HepG2 (cell line): Measurements from ENCODE around the gene SLC16A2. TPM values are rescaled to one million over a fixed set of nuclear protein-coding genes. Genes with fewer than 3 reads are reported as not detected.
A peak's percentile ranks its signal among the peaks of the same experiment; 100 is the strongest.

Experiments used
- ATAC-seq: fragments of 200-7000 bp; cut with Tn5 transposase; 3 replicates; pipeline ENCODE4 v1.9.1; 2020; ENCODE audit warnings: mild to moderate bottlenecking, moderate library complexity
- Bru-seq: library from RNA; stranded (reverse); fragments of 400-500 nt; gene quantifications from one replicate; lab custom pipeline; 2021; lab: Mats Ljungman, UMichigan
- BruChase-seq, 2 experiments: library from RNA; stranded (reverse); fragments of 400-500 nt; gene quantifications; one replicate each; lab custom pipeline; 2021; lab: Mats Ljungman, UMichigan
- BruUV-seq: library from RNA; stranded (reverse); fragments of 400-500 nt; replicated peaks from 2 replicates; lab custom pipeline; 2021; lab: Mats Ljungman, UMichigan
- CTCF ChIA-PET: fragments of 300-600 bp; formaldehyde crosslinking; extraction: SDS; loops from one replicate; lab custom pipeline; 2021; ENCODE audit warnings: low total read pairs, inconsistent platforms, low intra/inter-chr PET ratio; lab: Yijun Ruan, JAX
- POLR2A ChIA-PET: fragments of 350-600 bp; sonication (Branson Sonifier 250); formaldehyde crosslinking; loops from one replicate; lab custom pipeline; 2020; ENCODE audit warnings: antibody characterized with exemption, inconsistent platforms; lab: Yijun Ruan, JAX
- DNase-seq: peaks from one replicate; pipeline ENCODE4 v3.0.0-alpha.2; 2015; ENCODE audit warnings: low spot score
- FAIRE-seq: peaks from 3 replicates; lab custom pipeline; 2011; peaks lifted over from hg19 to GRCh38; lab: Jason Lieb, UNC
- H2AFZ ChIP-seq: one replicate; pipeline ENCODE4 v1.6.1; 2011; ENCODE audit warnings: low read length, inconsistent platforms
- H3K27ac ChIP-seq: fragments of 300-600 bp; 3 replicates; pipeline ENCODE4 v1.8.0; 2011; ENCODE audit warnings: mixed run types, mild to moderate bottlenecking, mixed read lengths, low read length, inconsistent platforms; ENCODE audit not compliant: insufficient read depth; ENCODE audit errors: extremely low read length
- H3K27me3 ChIP-seq, 2 experiments: fragments of 200-600 bp in 1 of 2; 2 replicates in 1 of 2; 3 replicates in 1 of 2; pipeline versions ENCODE4 v1.6.0 to v1.8.0; 2011; ENCODE audit warnings: low read length in 2 of 2, mild to moderate bottlenecking in 2 of 2, moderate library complexity in 2 of 2, inconsistent platforms in 1 of 2; ENCODE audit not compliant: insufficient read depth in 2 of 2, control insufficient read depth in 1 of 2
- H3K36me3 ChIP-seq, 2 experiments: fragments of 200-600 bp in 1 of 2; replicated peaks in 1 of 2; 2 replicates in 1 of 2; 3 replicates in 1 of 2; pipeline versions ENCODE4 v1.5.1 to v1.8.0; 2011; ENCODE audit warnings: low read length in 2 of 2, inconsistent platforms in 1 of 2; ENCODE audit not compliant: insufficient read depth in 2 of 2, control insufficient read depth in 1 of 2
- H3K4me1 ChIP-seq: 2 replicates; pipeline ENCODE4 v1.5.1; 2012; ENCODE audit warnings: low read length, inconsistent platforms; ENCODE audit not compliant: insufficient read depth
- H3K4me2 ChIP-seq: 2 replicates; pipeline ENCODE4 v1.6.0; 2011; ENCODE audit warnings: low read depth, low read length, inconsistent platforms
- H3K4me3 ChIP-seq, 3 experiments: fragments of 200-600 bp in 1 of 3; sonication (generic), shearing (Covaris generic) in 1 of 3; replicated peaks in 1 of 3; 2 replicates each; pipeline ENCODE4 v1.5.1; 2011 to 2016; ENCODE audit warnings: low read length in 3 of 3, inconsistent platforms in 2 of 3, low read depth in 2 of 3, mild to moderate bottlenecking in 2 of 3, control low read depth in 1 of 3, mixed read lengths in 1 of 3; ENCODE audit not compliant: insufficient read depth in 1 of 3
- H3K79me2 ChIP-seq: one replicate; pipeline ENCODE4 v1.6.1; 2011; ENCODE audit warnings: low read length, inconsistent platforms; ENCODE audit not compliant: insufficient read depth
- H3K9ac ChIP-seq: 2 replicates; pipeline ENCODE4 v1.6.0; 2011; ENCODE audit warnings: mild to moderate bottlenecking, low read depth, low read length, inconsistent platforms; ENCODE audit not compliant: insufficient read depth
- H3K9me3 ChIP-seq: 2 replicates; pipeline ENCODE4 v1.5.1; 2012; ENCODE audit warnings: mild to moderate bottlenecking, low read length
- H4K20me1 ChIP-seq: 2 replicates; pipeline ENCODE4 v1.6.0; 2011; ENCODE audit warnings: inconsistent platforms, mild to moderate bottlenecking, low read length, moderate library complexity; ENCODE audit not compliant: insufficient read depth
- PHF8 ChIP-seq: sonication (generic); formaldehyde crosslinking; IDR thresholded peaks from 2 replicates; pipeline ENCODE4 v1.5.0; 2020; ENCODE audit warnings: missing genetic modification reagents
- YY1 ChIP-seq: IDR thresholded peaks from 2 replicates; pipeline ENCODE4 v1.6.1; 2011; ENCODE audit warnings: low read length, low read depth, moderate library complexity, mild to moderate bottlenecking; ENCODE audit not compliant: insufficient read depth, insufficient replicate concordance
- ZNF558 ChIP-seq: sonication (generic); formaldehyde crosslinking; IDR thresholded peaks from 2 replicates; pipeline ENCODE4 v1.9.0; 2022; ENCODE audit warnings: mild to moderate bottlenecking, missing genetic modification reagents, borderline replicate concordance
- ZNF879 ChIP-seq: sonication (generic); formaldehyde crosslinking; IDR thresholded peaks from 2 replicates; pipeline ENCODE4 v1.8.1; 2023; ENCODE audit warnings: missing genetic modification reagents
- ZNF891 ChIP-seq: sonication (generic); formaldehyde crosslinking; IDR thresholded peaks from 2 replicates; pipeline ENCODE4 v1.5.0; 2020; ENCODE audit warnings: mild to moderate bottlenecking, missing genetic modification reagents
- WGBS: methylation state at CpG from one replicate; pipeline ENCODE4 v1.1.6; 2017; ENCODE audit warnings: low lambda C conversion rate; 5-methylcytosine and 5-hydroxymethylcytosine counted together
- in situ Hi-C: cut with HindIII; loops from 2 replicates; pipeline ENCODE4 v1.10.0; 2017; ENCODE audit warnings: low pct_unique_long_range_greater_than_20kb; ENCODE audit not compliant: extremely low pct_ligation_motif_present
- intact Hi-C: fragments of 100-400 bp; cut with micrococcal nuclease; formaldehyde crosslinking; loops from one replicate; pipeline ENCODE4 v1.10.0; 2022; ENCODE audit not compliant: unreplicated experiment
- long read RNA-seq, 2 experiments: library from RNA in 1 of 2; library from polyadenylated mRNA in 1 of 2; stranded (forward) in 1 of 2; unstranded in 1 of 2; transcript quantifications; one replicate each; pipeline ENCODE4 v2.0.0, GENCODE V29; 2019 to 2022
- polyA minus RNA-seq, 3 experiments: library from RNA; depleted of rRNA, polyadenylated mRNA; stranded (reverse); fragments of >200 nt; gene quantifications; 2 replicates each; pipeline ENCODE4 v1.2.3, GENCODE V29; 2011; ENCODE audit warnings: low replicate concordance in 1 of 3
- polyA plus RNA-seq, 8 experiments: library from polyadenylated mRNA; depleted of rRNA in 3 of 8; stranded (reverse) in 7 of 8; unstranded in 1 of 8; fragments of >200 nt; fragmentation: Illumina TruSeq in 4 of 8; extraction: Trizol in 4 of 8; gene quantifications; 2 replicates each; pipeline versions ENCODE4 v1.2.1 to v1.2.3, GENCODE V29; 2011 to 2016; ENCODE audit warnings: low read depth in 4 of 8, missing spikeins in 1 of 8, mixed read lengths in 1 of 8; ENCODE audit not compliant: insufficient read depth in 1 of 8
- total RNA-seq, 5 experiments: library from RNA; depleted of rRNA; stranded (reverse); fragments of >200 nt; fragmentation: Illumina TruSeq; extraction: Trizol; gene quantifications; 2 replicates each; pipeline ENCODE4 v1.2.3, GENCODE V29; 2016; ENCODE audit warnings: low read depth in 1 of 5
- TF ChIP-seq, protein P1 (sequence below): sonication (generic); formaldehyde crosslinking; IDR thresholded peaks from 2 replicates; pipeline ENCODE4 v1.4.0; 2020; ENCODE audit warnings: missing genetic modification reagents, borderline replicate concordance
- TF ChIP-seq, protein P2 (sequence below): sonication (generic); formaldehyde crosslinking; IDR thresholded peaks from 2 replicates; pipeline ENCODE4 v1.5.0; 2020; ENCODE audit warnings: mild to moderate bottlenecking, missing genetic modification reagents, borderline replicate concordance

The SLC16A2 gene
- total RNA-seq (2016; rRNA removed; fragmentation: Illumina TruSeq; extraction: Trizol) = 0.07 TPM in 1 of 2 replicates, not detected in the other
- total RNA-seq (2016; cell fraction: cytosol; rRNA removed; fragmentation: Illumina TruSeq; extraction: Trizol; ENCODE audit: low read depth) = not detected in 2 replicates
- total RNA-seq (2016; cell fraction: insoluble cytoplasmic fraction; rRNA removed; fragmentation: Illumina TruSeq; extraction: Trizol) = not detected in 2 replicates
- total RNA-seq (2016; cell fraction: membrane; rRNA removed; fragmentation: Illumina TruSeq; extraction: Trizol) = not detected in 2 replicates
- total RNA-seq (2016; cell fraction: nucleus; rRNA removed; fragmentation: Illumina TruSeq; extraction: Trizol) = 0.12 TPM in 1 of 2 replicates, not detected in the other
- polyA plus RNA-seq (2011; rRNA removed) = 0.05 and 0.08 TPM in 2 replicates
- polyA plus RNA-seq (2011; cell fraction: cytosol; rRNA removed) = 0.01 and 0.05 TPM in 2 replicates
- polyA plus RNA-seq (2011; cell fraction: nucleus; rRNA removed) = 0.08 and 0.09 TPM in 2 replicates
- polyA plus RNA-seq (2012) = not detected in 2 replicates
- not detected in 2 replicates for polyA plus RNA-seq (2016; cell fraction: cytosol; fragmentation: Illumina TruSeq; extraction: Trizol; ENCODE audit: low read depth)
- polyA plus RNA-seq (2016; cell fraction: insoluble cytoplasmic fraction; fragmentation: Illumina TruSeq; extraction: Trizol; ENCODE audit: low read depth) = not detected in 2 replicates
- not detected in 2 replicates for polyA plus RNA-seq (2016; cell fraction: membrane; fragmentation: Illumina TruSeq; extraction: Trizol; ENCODE audit: low read depth)
- polyA plus RNA-seq (2016; cell fraction: nucleus; fragmentation: Illumina TruSeq; extraction: Trizol; ENCODE audit: insufficient read depth, low read depth) = 0.15 TPM in 1 of 2 replicates, not detected in the other
- polyA minus RNA-seq (2011; rRNA and poly(A)+ RNA removed; ENCODE audit: low replicate concordance) = 0.14 and 0.24 TPM in 2 replicates
- polyA minus RNA-seq (2011; cell fraction: cytosol; rRNA and poly(A)+ RNA removed) = not detected in 2 replicates
- polyA minus RNA-seq (2011; cell fraction: nucleus; rRNA and poly(A)+ RNA removed) = not detected in 2 replicates
- percentile 10 among the genes with signal in this experiment for Bru-seq, nascent RNA
- BruChase-seq, experiment 1, labeled RNA remaining after a 6-hour chase = percentile 7 among the genes with signal in this experiment
- BruChase-seq, experiment 2, labeled RNA remaining after a 2-hour chase = percentile 12 among the genes with signal in this experiment
- long read RNA-seq, experiment 1 = 0 reads
- long read RNA-seq, experiment 2 = 0 reads

GRCh38 chrX:74421036-74421739 is at the start of gene SLC16A2:
SLC16A2 (plus strand) TSS chrX:74421493; CDS start chrX:74421638, 145 bp downstream.
- FAIRE-seq (no peak), DNase-seq (no peak), ATAC-seq (peak; percentile 62)
- Histone ChIP-seq H3K27ac (no peak within 1 kb of the TSS), H3K27me3 (peaks cover 0 to 11% of the 10 kb centered on the region in 2 experiments; a peak in 1 of 5 replicates), H2AFZ (no peak within 1 kb of the TSS), H3K36me3 (no peaks in the 10 kb centered on the region), H3K79me2 (no peaks in the 10 kb centered on the region), H4K20me1 (no peaks in the 10 kb centered on the region), H3K4me3 (peak within 1 kb of the TSS; percentile 35 to 67 (median 41); a peak in 4 of 6 replicates), H3K9ac (no peak within 1 kb of the TSS), H3K9me3 (no peaks in the 10 kb centered on the region), H3K4me2 (peak within 1 kb of the TSS; percentile 78), H3K4me1 (peaks cover 11% of the 10 kb centered on the region; the same call in 1 of the 2 replicates)
- ChIA-PET POLR2A (no interaction called here), CTCF (no interaction called here)
- 1% methylated on average over 21 of the region's 33 CpGs for WGBS
- BruUV-seq = no TSS peak
- in situ Hi-C loops = no loop called here
- intact Hi-C loops = loop anchor here (2.0 kb wide), 1 partner anchor 128 kb away; no protein-coding TSS in a partner anchor
- TF ChIP-seq ZNF879 (CRISPR knock-in tag) (no peak), ZNF558 (CRISPR knock-in tag) (no peak), PHF8 (no peak), YY1 (no peak), ZNF891 (CRISPR knock-in tag) (no peak)
- TF ChIP-seq, protein P1, sequence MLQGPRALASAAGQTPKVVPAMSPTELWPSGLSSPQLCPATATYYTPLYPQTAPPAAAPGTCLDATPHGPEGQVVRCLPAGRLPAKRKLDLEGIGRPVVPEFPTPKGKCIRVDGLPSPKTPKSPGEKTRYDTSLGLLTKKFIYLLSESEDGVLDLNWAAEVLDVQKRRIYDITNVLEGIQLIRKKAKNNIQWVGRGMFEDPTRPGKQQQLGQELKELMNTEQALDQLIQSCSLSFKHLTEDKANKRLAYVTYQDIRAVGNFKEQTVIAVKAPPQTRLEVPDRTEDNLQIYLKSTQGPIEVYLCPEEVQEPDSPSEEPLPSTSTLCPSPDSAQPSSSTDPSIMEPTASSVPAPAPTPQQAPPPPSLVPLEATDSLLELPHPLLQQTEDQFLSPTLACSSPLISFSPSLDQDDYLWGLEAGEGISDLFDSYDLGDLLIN (CRISPR knock-in tag) = no peak
- TF ChIP-seq, protein P2, sequence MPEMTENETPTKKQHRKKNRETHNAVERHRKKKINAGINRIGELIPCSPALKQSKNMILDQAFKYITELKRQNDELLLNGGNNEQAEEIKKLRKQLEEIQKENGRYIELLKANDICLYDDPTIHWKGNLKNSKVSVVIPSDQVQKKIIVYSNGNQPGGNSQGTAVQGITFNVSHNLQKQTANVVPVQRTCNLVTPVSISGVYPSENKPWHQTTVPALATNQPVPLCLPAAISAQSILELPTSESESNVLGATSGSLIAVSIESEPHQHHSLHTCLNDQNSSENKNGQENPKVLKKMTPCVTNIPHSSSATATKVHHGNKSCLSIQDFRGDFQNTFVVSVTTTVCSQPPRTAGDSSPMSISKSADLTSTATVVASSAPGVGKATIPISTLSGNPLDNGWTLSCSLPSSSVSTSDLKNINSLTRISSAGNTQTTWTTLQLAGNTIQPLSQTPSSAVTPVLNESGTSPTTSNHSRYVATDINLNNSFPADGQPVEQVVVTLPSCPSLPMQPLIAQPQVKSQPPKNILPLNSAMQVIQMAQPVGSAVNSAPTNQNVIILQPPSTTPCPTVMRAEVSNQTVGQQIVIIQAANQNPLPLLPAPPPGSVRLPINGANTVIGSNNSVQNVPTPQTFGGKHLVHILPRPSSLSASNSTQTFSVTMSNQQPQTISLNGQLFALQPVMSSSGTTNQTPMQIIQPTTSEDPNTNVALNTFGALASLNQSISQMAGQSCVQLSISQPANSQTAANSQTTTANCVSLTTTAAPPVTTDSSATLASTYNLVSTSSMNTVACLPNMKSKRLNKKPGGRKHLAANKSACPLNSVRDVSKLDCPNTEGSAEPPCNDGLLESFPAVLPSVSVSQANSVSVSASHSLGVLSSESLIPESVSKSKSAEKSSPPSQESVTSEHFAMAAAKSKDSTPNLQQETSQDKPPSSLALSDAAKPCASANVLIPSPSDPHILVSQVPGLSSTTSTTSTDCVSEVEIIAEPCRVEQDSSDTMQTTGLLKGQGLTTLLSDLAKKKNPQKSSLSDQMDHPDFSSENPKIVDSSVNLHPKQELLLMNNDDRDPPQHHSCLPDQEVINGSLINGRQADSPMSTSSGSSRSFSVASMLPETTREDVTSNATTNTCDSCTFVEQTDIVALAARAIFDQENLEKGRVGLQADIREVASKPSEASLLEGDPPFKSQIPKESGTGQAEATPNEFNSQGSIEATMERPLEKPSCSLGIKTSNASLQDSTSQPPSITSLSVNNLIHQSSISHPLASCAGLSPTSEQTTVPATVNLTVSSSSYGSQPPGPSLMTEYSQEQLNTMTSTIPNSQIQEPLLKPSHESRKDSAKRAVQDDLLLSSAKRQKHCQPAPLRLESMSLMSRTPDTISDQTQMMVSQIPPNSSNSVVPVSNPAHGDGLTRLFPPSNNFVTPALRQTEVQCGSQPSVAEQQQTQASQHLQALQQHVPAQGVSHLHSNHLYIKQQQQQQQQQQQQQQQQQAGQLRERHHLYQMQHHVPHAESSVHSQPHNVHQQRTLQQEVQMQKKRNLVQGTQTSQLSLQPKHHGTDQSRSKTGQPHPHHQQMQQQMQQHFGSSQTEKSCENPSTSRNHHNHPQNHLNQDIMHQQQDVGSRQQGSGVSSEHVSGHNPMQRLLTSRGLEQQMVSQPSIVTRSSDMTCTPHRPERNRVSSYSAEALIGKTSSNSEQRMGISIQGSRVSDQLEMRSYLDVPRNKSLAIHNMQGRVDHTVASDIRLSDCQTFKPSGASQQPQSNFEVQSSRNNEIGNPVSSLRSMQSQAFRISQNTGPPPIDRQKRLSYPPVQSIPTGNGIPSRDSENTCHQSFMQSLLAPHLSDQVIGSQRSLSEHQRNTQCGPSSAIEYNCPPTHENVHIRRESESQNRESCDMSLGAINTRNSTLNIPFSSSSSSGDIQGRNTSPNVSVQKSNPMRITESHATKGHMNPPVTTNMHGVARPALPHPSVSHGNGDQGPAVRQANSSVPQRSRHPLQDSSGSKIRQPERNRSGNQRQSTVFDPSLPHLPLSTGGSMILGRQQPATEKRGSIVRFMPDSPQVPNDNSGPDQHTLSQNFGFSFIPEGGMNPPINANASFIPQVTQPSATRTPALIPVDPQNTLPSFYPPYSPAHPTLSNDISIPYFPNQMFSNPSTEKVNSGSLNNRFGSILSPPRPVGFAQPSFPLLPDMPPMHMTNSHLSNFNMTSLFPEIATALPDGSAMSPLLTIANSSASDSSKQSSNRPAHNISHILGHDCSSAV (CRISPR knock-in tag) = no peak
